ENCODE data around the gene OR52I1.

OR52I1 gene, protein sequence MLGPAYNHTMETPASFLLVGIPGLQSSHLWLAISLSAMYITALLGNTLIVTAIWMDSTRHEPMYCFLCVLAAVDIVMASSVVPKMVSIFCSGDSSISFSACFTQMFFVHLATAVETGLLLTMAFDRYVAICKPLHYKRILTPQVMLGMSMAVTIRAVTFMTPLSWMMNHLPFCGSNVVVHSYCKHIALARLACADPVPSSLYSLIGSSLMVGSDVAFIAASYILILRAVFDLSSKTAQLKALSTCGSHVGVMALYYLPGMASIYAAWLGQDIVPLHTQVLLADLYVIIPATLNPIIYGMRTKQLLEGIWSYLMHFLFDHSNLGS
- total RNA-seq: 0 reads per million in 4 donors

DNA sequence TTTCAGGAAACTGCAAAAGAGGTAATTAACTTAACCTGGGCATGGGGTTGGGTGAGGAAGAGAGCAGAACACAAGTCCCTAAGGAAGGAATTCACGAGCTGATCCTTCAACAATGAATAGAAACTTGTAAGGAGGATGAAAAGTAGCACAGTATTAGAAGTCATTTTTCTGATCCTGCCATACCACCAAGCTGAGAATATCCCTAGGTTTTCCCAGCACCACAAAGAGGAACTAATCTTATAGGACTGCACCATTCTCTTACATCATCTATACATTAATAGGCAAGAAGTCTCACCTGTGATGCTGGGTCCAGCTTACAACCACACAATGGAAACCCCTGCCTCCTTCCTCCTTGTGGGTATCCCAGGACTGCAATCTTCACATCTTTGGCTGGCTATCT, at the start of gene OR52I1:
OR52I1 (plus strand) TSS at position 301 of the 400 bp plus-strand sequence; CDS start at position 301, 0 bp downstream.
- no peak for DNase-seq

DNA sequence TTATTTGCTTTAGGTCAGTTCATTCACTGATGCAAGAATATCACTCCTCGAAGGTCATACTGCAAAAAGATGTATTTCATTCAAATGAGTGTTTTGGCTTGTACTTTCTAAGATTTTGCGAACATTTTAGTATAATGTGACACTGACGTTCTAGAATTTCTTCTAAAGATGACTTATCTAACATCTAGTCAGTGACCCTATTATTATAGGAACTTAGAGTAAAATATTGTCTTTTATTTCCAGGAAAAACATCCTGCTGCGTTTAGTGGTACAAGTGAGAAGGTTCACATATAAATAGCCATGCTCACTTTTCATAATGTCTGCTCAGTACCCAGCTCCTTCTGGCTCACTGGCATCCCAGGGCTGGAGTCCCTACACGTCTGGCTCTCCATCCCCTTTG, 48.9 kb upstream of the OR52I1 start, which contains the start of gene OR52M1:
OR52M1 (plus strand) TSS at position 301 of the 400 bp plus-strand sequence; CDS start at position 301, 0 bp downstream.
- DNase-seq: no peak

DNA sequence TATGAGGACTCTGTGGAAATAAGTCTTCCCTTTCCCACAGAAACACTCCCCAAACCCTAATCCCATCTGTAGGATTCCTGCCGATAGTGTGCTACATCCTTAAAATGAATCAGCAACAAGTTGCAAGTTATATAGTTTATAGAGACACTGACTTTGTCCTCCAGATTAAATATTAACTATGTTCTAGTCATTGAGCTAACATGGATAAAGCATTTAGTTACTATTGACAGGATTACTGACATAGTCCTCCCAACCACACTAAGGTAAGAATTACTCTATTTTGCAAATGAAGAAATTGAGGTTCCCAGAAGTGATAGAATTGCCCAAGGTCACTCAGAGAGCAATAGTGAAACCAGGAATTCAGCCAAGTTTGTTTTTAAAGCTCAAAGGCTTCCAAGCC, 47.0 kb upstream of the OR52I1 start:
- DNase-seq: no peak

DNA sequence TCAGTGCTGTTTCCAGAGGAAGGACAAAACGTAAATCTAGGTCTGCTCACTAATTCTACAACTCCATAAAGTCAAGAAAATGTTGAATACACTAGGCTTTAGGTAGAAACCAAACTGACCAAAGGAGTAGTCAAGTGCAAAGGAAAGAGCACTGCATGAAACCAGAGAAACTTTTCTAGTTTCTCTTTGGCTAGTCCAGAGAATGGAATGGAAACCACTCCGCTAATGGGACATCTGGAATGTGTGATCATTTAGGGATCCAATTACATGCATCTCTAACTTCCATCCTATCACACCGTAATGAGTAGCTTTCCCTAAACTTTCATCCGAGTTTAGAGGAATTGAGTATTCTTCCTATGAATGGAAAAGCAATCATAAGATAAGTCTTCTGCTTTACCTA, 46.4 kb upstream of the OR52I1 start:
- DNase-seq: no peak

DNA sequence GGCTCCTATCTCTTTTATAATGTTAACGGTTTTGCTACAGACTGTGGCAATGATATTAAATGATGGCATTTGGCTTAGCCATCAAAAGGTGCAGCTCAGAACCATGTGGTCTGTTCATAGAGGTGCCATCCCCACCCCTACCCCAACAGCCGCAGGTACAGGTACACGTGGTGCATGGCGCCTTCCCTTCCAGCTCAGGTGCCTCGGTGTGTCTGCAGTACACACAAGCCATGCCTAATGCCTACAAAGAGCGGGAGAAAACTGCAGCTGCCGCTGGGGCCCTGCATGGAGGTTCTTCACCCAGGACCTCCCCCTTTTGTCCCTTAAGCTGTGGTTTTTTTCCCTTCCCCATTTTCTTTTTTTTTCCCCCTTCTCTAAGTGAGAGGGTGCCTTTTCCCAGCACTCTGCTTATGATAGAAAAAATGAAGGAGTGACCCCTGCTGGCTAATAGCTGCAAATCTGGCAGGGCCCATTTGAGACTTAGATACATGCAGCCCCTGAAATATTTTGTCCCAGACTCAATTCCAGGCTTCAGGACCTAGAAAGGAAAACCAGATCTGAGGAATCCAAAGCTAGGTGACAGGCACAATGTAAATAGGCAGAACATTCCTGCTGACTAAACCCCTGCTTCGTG, 42.4 kb upstream of the OR52I1 start:
- no peak for DNase-seq

DNA sequence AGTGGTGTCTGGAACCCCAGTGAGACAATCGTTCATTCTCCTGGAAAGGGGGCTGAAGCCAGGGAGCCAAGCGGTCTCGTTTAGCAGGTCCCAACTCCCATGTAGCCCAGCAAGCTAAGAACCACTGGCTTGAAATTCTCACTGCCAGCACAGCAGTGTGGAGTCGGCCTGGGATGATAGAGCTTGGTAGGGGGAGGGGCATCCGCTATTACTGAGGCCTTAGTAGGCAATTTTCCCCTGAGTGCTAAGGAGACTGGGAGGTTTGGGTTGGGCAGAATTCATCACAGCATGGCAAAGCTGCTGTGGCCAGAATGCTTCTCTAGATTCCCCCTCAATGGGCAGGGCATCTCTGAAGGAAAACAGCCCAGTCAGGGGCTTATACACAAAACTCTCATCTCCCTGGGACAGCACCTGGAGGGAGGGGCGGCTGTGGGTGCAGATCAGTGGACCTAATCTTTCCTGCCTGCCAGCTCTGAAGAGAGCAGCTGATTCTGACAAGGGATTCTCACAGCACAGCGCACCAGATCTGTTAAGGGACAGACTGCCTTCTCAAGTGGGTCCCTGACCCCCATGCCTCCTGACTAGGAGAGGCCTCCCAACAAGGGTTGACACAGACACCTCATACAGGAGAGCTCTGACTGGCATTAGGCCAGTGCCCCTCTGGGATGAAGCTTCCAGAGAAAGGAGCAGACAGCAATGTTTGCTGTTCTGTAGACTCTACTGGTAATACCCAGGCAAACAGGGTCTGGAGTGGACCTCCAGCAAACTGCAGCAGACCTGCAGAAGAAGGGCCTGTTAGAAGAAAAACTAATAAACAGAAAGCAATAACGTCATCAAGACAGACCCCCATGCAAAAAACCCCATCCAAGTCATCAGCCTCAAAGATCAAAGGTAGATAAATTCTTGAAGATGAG, 34.1 kb upstream of the OR52I1 start:
- DNase-seq: no peak

DNA sequence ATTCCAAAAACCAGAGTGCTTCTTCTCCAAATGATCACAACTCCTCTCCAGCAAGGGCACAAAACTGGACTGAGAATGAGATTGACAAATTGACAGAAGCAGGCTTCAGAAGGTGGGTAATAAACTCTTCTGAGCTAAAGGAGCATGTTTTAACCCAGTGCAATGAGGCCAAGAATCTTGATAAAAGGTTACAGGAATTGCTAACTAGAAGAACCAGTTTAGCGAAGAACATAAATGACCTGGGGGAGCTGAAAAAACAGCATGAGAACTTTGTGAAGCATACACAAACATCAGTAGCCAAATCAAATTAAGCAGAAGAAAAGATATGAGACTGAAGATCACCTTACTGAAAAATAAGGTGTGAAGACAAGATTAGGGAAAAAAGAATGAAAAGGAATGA, 33.4 kb upstream of the OR52I1 start:
- DNase-seq: no peak

DNA sequence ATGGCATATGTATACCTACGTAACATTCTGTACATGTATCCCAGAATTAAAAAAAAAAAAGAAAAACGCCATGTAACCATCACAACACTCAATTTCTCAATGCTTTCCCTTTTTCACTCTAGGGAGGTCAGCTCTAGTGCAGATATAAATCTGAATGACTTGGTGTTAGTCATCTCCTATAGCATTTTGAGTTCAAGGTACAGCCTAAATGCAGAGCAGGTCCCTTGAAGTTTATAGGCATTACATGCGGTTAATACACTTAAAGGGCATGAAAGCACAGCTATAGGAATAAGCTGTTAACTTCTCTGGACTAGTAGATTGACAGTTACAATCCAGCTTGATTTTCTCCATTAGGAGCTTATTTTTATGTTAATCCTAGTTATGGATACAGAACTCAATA, 28.5 kb upstream of the OR52I1 start:
- DNase-seq: no peak

DNA sequence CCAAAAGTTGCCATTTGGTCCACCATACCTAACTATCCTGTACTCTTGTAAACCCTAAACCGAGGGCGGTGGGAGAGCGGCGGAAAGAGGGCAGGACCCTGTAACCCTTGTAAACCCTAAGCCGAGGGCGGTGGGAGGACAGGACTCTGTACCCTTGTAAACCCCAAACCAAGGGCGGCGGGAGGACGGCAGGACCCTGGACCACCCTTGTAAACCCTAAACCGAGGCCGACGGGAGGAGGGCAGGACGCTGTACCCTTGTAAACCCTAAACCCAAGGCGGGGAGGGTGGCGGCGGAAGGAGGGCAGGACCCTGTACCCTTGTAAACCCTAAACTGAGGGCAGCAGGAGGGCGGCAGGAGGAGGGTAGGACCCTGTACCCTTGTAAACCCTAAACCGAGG, 24.8 kb upstream of the OR52I1 start:
- DNase-seq: no peak

DNA sequence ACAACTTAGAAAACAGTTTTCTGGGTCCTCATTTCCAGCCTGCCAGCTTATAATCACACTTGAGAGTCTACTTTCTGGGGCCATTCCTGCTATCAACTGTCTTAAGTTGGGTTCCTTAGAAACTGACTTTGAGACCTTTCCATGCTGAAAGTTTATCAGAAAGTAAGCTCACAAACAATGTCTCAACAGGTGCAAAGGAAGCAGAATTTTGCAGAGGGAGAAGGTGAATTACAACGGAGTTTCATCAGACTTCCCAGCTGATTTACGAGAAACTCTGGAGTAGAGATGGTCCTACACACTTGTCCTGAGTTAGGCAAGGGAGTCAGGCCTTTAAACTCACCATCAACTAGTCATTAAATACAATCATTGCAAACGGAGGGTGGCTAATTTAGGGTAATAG, 17.0 kb upstream of the OR52I1 start:
- DNase-seq: no peak

DNA sequence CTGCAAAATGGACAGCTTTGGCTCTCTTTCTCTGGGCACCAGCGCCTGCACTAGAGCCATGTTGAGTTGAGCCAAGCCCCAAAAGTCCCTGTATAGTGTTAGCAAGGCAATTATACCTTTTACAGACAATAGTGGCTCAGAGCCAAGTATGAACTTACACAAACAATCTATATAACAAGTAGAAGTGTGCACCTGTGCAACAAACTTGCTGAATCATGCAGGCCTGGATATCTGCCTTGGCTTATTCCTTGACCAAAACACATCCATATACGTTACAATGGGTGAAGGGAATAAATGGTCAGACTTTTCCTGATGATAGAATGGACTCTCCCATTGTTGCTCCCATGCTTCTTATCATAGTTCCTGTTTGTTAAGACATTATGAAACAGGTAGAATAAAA, 16.1 kb upstream of the OR52I1 start:
- DNase-seq: no peak

DNA sequence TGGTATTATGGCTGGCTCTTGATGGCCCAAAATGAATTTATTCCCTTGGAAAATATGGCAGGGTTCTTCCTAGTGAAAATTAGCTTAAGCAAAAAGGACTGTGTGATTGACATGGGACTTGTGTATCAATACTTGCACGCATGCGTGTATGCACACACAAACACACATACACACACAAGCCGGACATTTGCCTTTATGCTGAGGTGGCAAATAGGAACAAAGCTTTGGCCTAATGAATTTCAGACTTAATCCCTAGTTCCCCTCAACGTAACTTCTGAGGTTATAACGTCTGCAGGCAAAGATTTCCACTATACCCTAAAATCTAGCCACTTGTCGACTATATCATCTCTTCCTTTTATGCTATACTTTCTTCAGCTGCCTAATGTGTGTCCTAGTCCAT, 15.2 kb upstream of the OR52I1 start:
- DNase-seq: no peak

DNA sequence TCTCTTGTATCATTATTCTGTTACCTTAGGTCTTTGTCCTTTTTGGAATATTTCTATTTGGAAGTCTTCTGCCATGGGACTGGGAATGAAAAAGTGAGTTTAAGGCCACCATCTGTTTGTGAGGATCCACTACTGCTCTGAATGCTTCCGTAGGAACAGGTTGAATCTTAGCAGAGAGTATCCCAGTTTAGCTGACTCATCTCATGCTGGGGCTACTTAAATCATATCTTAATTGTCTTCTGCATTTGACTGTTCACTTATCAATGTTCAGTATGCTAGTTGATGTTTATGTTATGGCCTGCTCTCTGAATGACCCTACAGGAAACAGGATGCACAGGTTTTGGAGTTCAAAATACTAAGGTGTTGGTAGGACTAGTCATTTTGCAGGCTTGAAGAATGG, 13.7 kb upstream of the OR52I1 start:
- no peak for DNase-seq

DNA sequence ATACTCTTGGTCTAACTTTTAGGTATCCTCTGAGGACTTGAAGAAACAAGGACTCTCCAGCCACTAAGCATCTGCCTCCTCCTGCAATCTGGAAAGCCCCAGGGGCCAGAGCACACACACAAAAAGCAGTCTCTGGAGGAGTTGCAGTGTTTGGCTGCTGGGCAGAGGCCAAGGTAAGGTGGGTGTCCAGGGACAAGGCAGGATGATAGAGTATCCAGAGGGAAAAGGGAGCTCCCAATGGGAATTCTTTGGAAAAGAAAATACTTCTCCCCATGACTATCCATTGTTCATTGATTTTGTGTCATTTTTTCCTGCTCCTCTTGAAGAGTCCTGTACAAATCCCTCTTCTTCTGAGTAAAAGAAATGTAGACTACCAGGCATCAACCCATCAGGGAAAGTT, 12.4 kb upstream of the OR52I1 start, which contains the start of gene OR52I2:
OR52I2 (plus strand) TSS at position 301 of the 400 bp plus-strand sequence.
- DNase-seq: no peak

DNA sequence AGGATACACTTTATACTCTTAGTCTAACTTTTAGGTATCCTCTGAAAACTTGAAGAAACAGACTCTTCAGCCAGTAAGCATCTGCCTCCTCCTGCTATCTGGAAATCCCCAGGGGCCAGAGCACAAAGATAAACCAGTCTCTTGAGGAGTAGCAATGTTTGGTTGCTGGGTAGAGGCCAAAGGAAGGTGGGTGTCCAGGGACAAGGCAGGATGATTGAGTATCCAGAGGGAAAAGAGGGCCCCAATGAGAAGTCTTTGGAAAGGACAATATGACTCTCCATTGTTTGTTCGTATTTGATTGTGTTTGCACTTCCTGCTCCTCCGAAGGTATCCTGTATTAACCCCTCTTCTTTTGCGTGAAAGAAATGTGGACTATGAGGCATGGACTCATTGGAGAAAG, 4.8 kb upstream of the OR52I1 start:
- no peak for DNase-seq

DNA sequence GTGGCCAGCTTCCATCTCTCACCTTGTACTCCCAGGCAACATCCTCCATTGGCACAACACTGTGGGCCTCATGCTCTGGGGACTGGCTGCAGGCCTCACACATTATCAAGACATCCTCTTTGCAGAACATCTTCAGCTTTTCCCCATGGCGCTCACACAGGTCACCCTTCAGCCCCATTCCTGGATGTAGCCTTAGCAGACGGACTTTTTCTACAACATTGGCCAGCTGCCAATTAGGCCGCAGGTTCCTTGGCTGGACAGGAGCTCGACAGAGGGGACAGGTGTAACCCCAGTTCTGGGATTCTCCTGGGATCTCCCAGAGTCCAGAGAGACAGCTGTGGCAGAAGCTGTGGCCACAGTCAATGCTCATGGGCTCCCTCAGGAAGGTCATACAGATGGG, 11.2 kb downstream of the OR52I1 start:
- no peak for DNase-seq

DNA sequence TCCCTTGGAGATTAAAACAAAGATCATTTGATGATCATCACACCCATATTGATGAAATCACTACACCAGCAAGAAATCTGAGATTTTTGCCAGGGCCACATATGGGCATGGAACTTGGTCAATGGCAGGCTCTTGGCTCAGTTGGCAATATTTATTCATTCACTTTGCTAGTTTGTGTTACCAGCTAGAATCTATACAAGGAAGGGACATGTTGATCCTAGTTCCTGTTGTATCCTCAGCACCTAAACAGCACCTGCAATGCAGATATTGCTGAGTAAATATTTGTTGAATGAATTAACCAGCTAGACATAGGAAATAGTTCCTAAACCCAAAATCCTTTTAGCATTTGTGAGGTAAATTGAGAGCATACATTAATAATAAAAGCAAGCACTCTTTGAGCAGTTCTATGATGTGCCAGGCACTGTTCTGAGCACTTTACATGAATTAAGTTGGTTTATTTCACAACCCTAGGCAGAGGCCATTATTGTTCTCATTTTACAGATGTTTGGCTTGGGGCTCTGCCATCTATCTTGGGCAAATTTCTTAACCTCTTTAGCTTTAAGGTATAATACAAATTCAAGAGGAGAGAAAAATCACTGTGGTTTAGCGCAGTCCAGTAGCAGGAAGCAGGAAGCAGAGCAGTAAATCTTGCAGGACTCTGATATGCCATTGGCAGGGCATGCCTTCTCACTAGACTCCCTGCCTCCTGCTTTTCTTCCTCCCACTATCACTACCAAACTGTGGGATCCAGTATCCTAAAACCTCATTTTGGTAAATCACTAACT, 12.6 kb downstream of the OR52I1 start:
- no peak for DNase-seq

DNA sequence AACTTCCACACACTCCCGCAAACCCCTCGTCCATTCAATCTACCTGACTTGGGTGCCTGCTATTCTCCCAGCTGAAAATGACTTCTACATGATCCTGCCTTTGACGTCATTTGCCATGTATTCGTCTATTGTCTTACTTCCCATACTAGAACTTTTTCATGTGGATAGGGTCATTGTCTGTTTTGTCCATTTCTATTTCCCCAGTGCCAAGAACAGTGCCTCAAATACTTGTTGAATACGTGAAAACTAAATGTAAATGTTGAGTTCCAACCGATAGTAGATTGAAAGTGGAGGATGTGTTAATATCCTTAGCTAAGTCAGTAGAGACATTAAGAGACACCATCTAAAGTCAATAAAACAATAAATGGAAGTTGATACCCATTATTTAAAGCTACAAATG, 13.3 kb downstream of the OR52I1 start:
- DNase-seq: no peak

DNA sequence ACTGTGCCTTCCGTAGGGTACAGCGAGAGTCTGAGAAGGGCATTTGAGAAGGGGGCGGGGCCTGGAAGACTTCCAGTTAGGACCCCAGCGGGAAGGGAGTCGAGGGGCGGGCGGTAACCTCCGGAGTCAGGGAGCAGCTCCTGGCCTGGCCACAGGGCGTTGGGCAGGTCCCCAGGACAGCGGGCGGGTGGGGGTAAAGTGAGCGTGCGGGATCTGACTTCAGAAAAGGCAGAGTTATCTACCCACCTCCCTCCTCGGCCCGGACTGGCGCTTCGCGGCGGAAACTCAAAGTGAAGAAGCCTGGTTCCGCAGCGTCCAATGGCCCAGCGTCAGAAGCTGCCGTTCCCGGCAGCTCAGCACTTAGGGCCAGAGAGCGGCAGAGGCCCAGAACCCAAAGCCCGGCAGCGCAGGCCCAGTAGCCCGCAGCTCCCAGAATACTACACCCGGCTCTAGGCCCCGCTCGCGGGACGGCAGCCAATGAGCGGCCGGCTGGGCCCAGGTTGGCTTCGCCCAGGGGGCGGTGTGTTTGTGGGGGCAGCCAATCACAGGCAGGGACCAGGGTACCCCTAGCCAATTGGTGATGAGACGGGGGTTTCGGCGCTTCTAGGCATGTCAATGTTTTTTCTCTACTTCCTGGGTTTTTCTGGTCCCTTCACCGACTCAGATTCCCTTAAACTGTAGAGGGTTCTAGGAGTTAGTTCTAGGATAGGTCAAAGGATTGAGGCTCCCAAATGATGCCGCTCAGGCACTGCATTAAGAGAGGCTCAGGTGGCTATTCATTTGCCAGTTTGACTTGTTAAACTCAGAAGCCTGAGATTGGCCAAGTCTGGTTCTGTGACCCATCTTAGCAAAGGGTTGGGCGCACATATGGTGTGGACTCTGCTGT, 14.2 kb downstream of the OR52I1 start, which contains the start of gene TRIM68:
TRIM68 (minus strand) TSS at position 451 of the 886 bp plus-strand sequence. CDS start 2,727 bp downstream, outside the sequence.
- DNase-seq: peak; percentile 82 to 95 (median 91)

DNA sequence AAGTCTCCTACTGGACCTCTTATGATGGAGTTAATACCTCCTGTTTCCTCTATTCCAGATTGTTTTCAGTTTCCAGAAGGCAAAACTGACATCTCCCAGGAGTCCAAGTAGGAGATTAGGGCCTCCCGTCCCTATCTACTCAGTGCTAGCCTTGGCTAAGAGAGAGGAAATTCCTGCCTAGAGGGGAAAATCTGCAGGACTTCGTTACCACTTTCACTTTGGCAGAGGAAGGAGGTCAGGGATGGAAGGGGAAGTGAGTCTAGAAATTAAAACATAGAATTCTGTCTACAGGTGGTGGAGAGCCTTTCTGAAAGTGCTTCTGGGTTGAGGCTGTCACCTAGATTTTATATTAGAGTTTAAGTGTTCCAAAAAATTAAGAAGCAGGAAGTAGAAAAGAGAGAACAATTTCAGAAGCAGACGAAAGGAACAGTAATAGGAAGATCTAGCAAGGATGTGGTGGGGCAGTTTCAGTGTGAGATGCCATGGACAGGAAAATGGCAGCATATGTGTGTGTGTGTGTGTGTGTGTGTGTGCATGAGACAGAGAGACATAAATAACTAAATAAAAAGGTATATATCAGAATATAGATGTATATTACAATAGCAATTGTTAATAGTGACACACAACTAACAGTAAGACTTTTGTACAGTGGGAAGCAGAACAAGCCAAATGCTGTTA, 16.6 kb downstream of the OR52I1 start:
- peak in 1 of 5 donors; percentile 64 for DNase-seq

DNA sequence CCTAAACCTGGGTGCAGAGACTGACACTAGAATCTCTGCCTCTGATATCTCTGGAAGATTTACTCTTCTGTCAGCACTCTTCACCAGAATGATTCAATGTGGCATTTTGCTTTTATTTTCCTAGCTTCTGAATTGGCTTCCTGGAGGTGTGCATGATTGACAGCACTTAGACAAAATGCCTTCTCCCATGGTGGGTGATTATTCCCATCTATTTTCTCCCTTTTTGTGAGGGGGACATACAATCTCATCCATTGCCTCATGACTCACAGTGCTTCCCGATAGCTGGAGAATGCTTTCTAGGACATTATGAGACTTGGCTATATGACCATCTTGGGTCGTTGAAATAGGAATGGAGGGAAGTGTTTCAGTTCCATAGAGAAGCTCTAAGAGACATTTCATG, 18.1 kb downstream of the OR52I1 start:
- no peak for DNase-seq
